ENCODE results near the gene TRMT1. TPM values are rescaled to one million over a fixed set of nuclear protein-coding genes. Genes with fewer than 3 reads are reported as not detected.

Gene TRMT1
- total and polyA plus RNA-seq, 9 donors = 20.0 to 31.5 (median 26.1) TPM

DNA sequence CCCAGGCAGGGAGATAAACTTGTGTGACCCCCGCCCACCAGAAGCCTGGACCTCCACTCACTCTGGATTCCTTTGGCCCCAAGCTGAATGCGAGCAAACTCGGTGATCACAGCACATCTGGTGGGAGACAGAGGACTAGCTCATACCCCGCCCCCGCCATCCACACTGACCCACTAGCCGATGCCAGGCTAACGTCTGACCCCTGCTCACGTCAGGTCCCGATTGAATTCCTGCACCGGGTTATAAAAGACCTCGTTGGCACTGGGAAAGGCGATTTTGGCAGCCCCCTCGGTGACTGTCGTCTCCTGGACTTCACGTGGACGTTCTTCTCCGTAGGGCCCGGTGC lies 631 bp downstream of the TRMT1 start:
- peak overlapping the region; percentile 88 for H3K4me3 ChIP-seq (ENCODE audit: low read length)
- DNase-seq = no peak
- H3K27ac ChIP-seq (ENCODE audit: low read length) = peak overlapping the region; percentile 50
- peaks cover 33% of the 10 kb centered on the region for H3K4me1 ChIP-seq (ENCODE audit: control insufficient read depth, insufficient read depth, low read length)
- H3K27me3 ChIP-seq (ENCODE audit: control insufficient read depth, insufficient read depth, low read length) = no peaks in the 10 kb centered on the region
- no peaks in the 10 kb centered on the region for H3K9me3 ChIP-seq (replicated peaks; ENCODE audit: control insufficient read depth, low read depth, low read length)
- under 1% methylated on average over 17 of the region's 18 CpGs for WGBS (ENCODE audit: insufficient coverage)
- peaks cover 23% of the 10 kb centered on the region for H3K36me3 ChIP-seq (ENCODE audit: control insufficient read depth, insufficient read depth, low read length)

DNA sequence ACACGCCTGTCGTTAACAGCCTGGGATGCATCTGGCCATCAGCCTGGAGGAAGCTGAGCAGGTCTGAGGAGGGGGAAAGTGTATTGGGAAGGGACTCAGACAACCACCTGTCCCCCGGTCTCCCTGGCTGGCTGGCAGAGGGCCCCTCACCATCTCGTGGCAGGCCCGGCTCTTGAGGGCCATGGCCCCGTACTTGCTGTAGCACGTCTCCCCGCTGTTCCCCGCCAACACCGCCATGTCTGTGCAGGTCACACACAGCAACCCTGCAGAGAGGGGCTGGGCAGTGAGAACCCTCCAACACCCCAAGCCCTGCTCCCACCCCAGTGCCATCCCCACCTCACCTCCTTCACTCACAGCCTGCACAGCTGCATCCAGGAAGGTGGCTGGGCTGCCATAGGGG lies 4.0 kb downstream of the TRMT1 start:
- Histone ChIP-seq H3K27me3 (ENCODE audit: control insufficient read depth, insufficient read depth, low read length) (no peaks in the 10 kb centered on the region), H3K36me3 (ENCODE audit: control insufficient read depth, insufficient read depth, low read length) (peaks cover 40% of the 10 kb centered on the region), H3K27ac (ENCODE audit: low read length) (no peak overlapping the region), H3K4me3 (ENCODE audit: low read length) (no peak overlapping the region), H3K4me1 (ENCODE audit: control insufficient read depth, insufficient read depth, low read length) (peaks cover 17% of the 10 kb centered on the region), H3K9me3 (replicated peaks; ENCODE audit: control insufficient read depth, low read depth, low read length) (no peaks in the 10 kb centered on the region)
- 95% methylated on average over 8 of the region's 10 CpGs for WGBS (ENCODE audit: insufficient coverage)
- DNase-seq = no peak

DNA sequence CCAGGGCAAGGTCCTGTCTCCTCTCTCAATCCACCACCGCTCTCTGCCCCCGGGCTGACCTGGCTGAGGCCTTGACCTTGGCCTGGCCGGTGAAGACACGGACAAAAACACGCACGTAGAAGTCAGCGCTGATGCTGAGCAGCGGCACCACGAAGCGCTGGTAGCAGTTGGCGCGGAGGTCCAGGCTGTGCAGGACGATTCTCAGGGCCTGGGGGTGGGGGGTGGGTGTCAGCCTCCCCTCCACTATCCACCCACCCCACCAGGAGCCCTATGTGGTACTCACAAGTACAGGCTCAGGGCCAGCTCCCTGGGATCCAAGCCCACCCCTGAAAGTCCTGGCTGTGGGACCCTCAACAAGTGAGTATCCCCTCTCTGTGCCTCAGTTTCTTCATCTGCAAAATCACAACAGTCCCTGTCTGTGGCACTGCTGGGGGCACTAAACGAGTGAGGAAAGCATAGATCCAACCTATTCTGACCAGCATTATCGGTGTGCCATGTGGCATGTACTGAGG lies 6.4 kb downstream of the TRMT1 start:
- WGBS (ENCODE audit: insufficient coverage) = 92% methylated on average over 8 of the region's 15 CpGs
- Histone ChIP-seq H3K27ac (ENCODE audit: low read length) (no peak overlapping the region), H3K4me1 (ENCODE audit: control insufficient read depth, insufficient read depth, low read length) (peaks cover 4% of the 10 kb centered on the region), H3K27me3 (ENCODE audit: control insufficient read depth, insufficient read depth, low read length) (no peaks in the 10 kb centered on the region), H3K4me3 (ENCODE audit: low read length) (no peak overlapping the region), H3K9me3 (replicated peaks; ENCODE audit: control insufficient read depth, low read depth, low read length) (no peaks in the 10 kb centered on the region), H3K36me3 (ENCODE audit: control insufficient read depth, insufficient read depth, low read length) (peaks cover 42% of the 10 kb centered on the region)
- no peak for DNase-seq

DNA sequence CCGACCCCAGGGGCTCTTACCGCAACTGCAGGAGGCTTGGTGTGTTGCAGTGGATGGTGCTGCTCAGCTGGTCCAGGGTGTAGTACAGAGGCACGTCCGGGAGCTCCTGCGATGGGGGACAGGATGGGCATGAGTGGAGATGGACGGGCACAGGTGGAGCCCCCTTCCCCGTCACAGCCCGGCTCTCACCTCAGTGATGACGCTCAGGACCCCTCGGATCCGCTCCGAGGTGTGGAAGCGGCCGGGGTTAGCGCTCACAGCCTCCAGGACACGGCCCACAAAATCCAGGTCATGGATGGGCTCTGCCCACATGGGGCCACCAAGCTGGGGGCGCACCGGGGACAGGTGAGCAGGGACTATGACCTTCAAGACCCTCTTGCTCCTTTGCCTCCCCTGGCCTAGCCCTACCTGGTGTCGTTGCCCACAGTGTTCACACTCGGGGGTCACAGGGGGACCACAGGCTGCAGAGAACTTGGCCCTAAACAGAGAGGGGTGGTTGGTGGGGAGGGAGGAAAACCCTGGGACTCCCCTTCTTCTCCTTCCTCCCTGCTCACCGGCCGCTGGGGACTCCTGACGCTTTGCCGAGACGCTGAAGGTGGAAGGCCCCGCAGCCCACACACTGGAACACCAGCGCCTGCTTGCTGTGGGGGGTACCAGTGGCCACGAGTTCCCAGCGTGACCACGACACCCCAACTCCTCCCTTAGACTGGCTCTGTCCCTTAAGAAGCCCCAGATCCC lies 7.0 kb downstream of the TRMT1 start:
- WGBS (ENCODE audit: insufficient coverage) = 88% methylated on average over 25 of the region's 30 CpGs
- H3K36me3 ChIP-seq (ENCODE audit: control insufficient read depth, insufficient read depth, low read length) = peaks cover 43% of the 10 kb centered on the region
- peaks cover 8% of the 10 kb centered on the region for H3K4me1 ChIP-seq (ENCODE audit: control insufficient read depth, insufficient read depth, low read length)
- DNase-seq = no peak
- no peaks in the 10 kb centered on the region for H3K9me3 ChIP-seq (replicated peaks; ENCODE audit: control insufficient read depth, low read depth, low read length)
- H3K4me3 ChIP-seq (ENCODE audit: low read length) = no peak overlapping the region
- H3K27ac ChIP-seq (ENCODE audit: low read length) = no peak overlapping the region
- H3K27me3 ChIP-seq (ENCODE audit: control insufficient read depth, insufficient read depth, low read length) = no peaks in the 10 kb centered on the region

GRCh38 chr19:13104848-13105711 lies 11.5 kb downstream of the TRMT1 start:
- Histone ChIP-seq H3K9me3 (replicated peaks; ENCODE audit: control insufficient read depth, low read depth, low read length) (no peaks in the 10 kb centered on the region), H3K36me3 (ENCODE audit: control insufficient read depth, insufficient read depth, low read length) (peaks cover 23% of the 10 kb centered on the region), H3K27me3 (ENCODE audit: control insufficient read depth, insufficient read depth, low read length) (peaks cover 10% of the 10 kb centered on the region), H3K27ac (ENCODE audit: low read length) (peak overlapping the region; percentile 57), H3K4me3 (ENCODE audit: low read length) (no peak overlapping the region), H3K4me1 (ENCODE audit: control insufficient read depth, insufficient read depth, low read length) (peaks cover 31% of the 10 kb centered on the region)
- 74% methylated on average over 15 of the region's 29 CpGs for WGBS (ENCODE audit: insufficient coverage)
- no peak for DNase-seq

DNA sequence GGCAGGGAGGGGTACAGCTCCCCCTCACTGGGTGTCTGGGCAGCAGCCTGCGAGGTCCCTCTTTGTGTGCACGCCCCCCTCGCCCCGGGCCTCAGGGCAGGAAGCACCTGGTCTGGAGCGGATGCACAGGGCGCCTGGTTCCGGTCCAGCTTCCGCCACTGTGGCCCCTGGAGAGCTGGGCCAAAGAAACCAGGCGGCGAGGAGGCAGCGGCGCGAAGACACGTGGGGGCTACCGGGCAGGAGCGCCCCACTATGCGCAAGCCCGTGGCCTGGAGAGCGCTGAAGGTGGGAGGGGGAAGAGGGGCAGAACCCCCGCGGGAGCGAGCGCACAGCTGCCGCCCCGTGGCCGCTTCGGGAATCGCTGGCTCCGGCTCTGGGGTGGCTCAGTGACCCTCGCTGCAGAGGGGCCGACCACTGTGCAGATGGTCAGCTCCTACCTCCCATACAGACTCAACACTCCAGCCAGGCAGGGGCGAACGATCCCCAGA lies 12.1 kb downstream of the TRMT1 start:
- 15% methylated on average over 29 of the region's 33 CpGs for WGBS (ENCODE audit: insufficient coverage)
- Histone ChIP-seq H3K27me3 (ENCODE audit: control insufficient read depth, insufficient read depth, low read length) (peaks cover 13% of the 10 kb centered on the region), H3K4me1 (ENCODE audit: control insufficient read depth, insufficient read depth, low read length) (peaks cover 34% of the 10 kb centered on the region), H3K36me3 (ENCODE audit: control insufficient read depth, insufficient read depth, low read length) (peaks cover 19% of the 10 kb centered on the region), H3K27ac (ENCODE audit: low read length) (peak overlapping the region; percentile 57), H3K4me3 (ENCODE audit: low read length) (peak overlapping the region; percentile 7), H3K9me3 (replicated peaks; ENCODE audit: control insufficient read depth, low read depth, low read length) (no peaks in the 10 kb centered on the region)
- peak; percentile 83 for DNase-seq

GRCh38 chr19:13103581-13104359 lies 12.8 kb downstream of the TRMT1 start:
- no peak overlapping the region for H3K4me3 ChIP-seq (ENCODE audit: low read length)
- whole genome bisulfite sequencing (ENCODE audit: insufficient coverage) = 60% methylated on average over 1 of the region's 13 CpGs
- peaks cover 17% of the 10 kb centered on the region for H3K27me3 ChIP-seq (ENCODE audit: control insufficient read depth, insufficient read depth, low read length)

GRCh38 chr19:13102666-13103580 lies 13.6 kb downstream of the TRMT1 start, which contains the start of gene LYL1:
Gene LYL1 (minus strand): TSS chr19:13102858. CDS start chr19:13101171, 1,687 bp downstream.
- Histone ChIP-seq H3K27me3 (ENCODE audit: control insufficient read depth, insufficient read depth, low read length) (peaks cover 25% of the 10 kb centered on the region), H3K4me3 (ENCODE audit: low read length) (peak within 1 kb of the TSS; percentile 30), H3K9me3 (replicated peaks; ENCODE audit: control insufficient read depth, low read depth, low read length) (no peaks in the 10 kb centered on the region), H3K36me3 (ENCODE audit: control insufficient read depth, insufficient read depth, low read length) (peaks cover 14% of the 10 kb centered on the region), H3K27ac (ENCODE audit: low read length) (peak within 1 kb of the TSS; percentile 59), H3K4me1 (ENCODE audit: control insufficient read depth, insufficient read depth, low read length) (peaks cover 46% of the 10 kb centered on the region)
- WGBS (ENCODE audit: insufficient coverage) = 1% methylated on average over 38 of the region's 47 CpGs
- DNase-seq = peak; percentile 81

More at GRCh38 chr19:13103581-13104359, 12.8 kb downstream of the TRMT1 start:
- Histone ChIP-seq H3K27ac (ENCODE audit: low read length) (peak overlapping the region; percentile 57), H3K4me1 (ENCODE audit: control insufficient read depth, insufficient read depth, low read length) (peaks cover 38% of the 10 kb centered on the region), H3K9me3 (replicated peaks; ENCODE audit: control insufficient read depth, low read depth, low read length) (no peaks in the 10 kb centered on the region), H3K36me3 (ENCODE audit: control insufficient read depth, insufficient read depth, low read length) (peaks cover 14% of the 10 kb centered on the region)
- no peak for DNase-seq

DNA sequence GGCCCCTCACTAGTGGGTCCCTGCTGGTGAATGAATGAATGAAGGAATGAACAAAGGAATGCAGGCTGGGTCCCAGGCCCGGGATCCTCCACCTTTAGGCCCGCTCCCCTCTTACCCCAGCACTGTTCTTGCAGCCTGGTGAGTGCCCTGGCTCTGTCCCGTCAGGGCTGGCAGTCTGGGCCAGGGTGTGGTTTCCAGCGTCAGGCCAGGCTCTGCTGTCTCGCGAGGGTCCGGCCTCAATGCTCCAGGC lies 14.2 kb downstream of the TRMT1 start:
- DNase-seq = no peak
- Histone ChIP-seq H3K27ac (ENCODE audit: low read length) (peak overlapping the region; percentile 59), H3K27me3 (ENCODE audit: control insufficient read depth, insufficient read depth, low read length) (peaks cover 30% of the 10 kb centered on the region), H3K9me3 (replicated peaks; ENCODE audit: control insufficient read depth, low read depth, low read length) (no peaks in the 10 kb centered on the region), H3K4me1 (ENCODE audit: control insufficient read depth, insufficient read depth, low read length) (peaks cover 48% of the 10 kb centered on the region), H3K36me3 (ENCODE audit: control insufficient read depth, insufficient read depth, low read length) (peaks cover 13% of the 10 kb centered on the region), H3K4me3 (ENCODE audit: low read length) (peak overlapping the region; percentile 30)
- WGBS (ENCODE audit: insufficient coverage) = 18% methylated on average over 7 of the region's 7 CpGs
